B cell (primary cell): Measurements from ENCODE around the gene GDAP1L1. TPM values are rescaled to one million over a fixed set of nuclear protein-coding genes. Genes with fewer than 3 reads are reported as not detected.

Source experiments
- ATAC-seq: fragments of 200-7000 bp; cut with Tn5 transposase; one replicate; pipeline ENCODE4 v1.10.0; 2021; ENCODE audit warnings: low read depth, mild to moderate bottlenecking, moderate number of reproducible peaks, moderate library complexity
- CTCF ChIA-PET: fragments of 350-600 bp; sonication (Branson Sonifier 250); formaldehyde crosslinking; loops from one replicate; lab custom pipeline; 2021; ENCODE audit warnings: antibody characterized with exemption, inconsistent platforms; lab: Charles Lee
- POLR2A ChIA-PET: fragments of 350-600 bp; sonication (Branson Sonifier 250); formaldehyde crosslinking; loops from one replicate; lab custom pipeline; 2021; ENCODE audit warnings: antibody characterized with exemption; lab: Charles Lee
- DNase-seq: peaks from one replicate; pipeline ENCODE4 v3.0.0; 2013
- H2AFZ ChIP-seq: 2 replicates; pipeline ENCODE4 v1.6.1; 2012; ENCODE audit warnings: mild to moderate bottlenecking, low read depth, low read length; ENCODE audit not compliant: insufficient read depth, poor library complexity, severe bottlenecking
- H3K27ac ChIP-seq, 2 donors: 1 replicate in 1 of 2; 2 replicates in 1 of 2; pipeline ENCODE4 v1.5.1; 2012 to 2013; ENCODE audit warnings: low read length in 2 of 2, mild to moderate bottlenecking in 2 of 2, moderate library complexity in 1 of 2
- H3K27me3 ChIP-seq, 4 experiments: fragments of 200-600 bp in 1 of 4; sonication (generic) in 1 of 4; replicated peaks in 1 of 4; 1 replicate in 2 of 4; 2 replicates in 2 of 4; pipeline versions ENCODE4 v1.6.1 to v1.7.0; 2013 to 2016; ENCODE audit warnings: low read length in 3 of 4, mild to moderate bottlenecking in 2 of 4, mixed read lengths in 1 of 4, moderate library complexity in 1 of 4; ENCODE audit not compliant: insufficient read depth in 4 of 4, control insufficient read depth in 3 of 4; ENCODE audit errors: control extremely low read depth in 1 of 4
- H3K36me3 ChIP-seq, 2 experiments: replicated peaks in 1 of 2; 1 replicate in 1 of 2; 2 replicates in 1 of 2; pipeline versions ENCODE4 v1.6.1 to v1.7.1; 2013; ENCODE audit warnings: low read length in 1 of 2; ENCODE audit not compliant: insufficient read depth in 2 of 2, control insufficient read depth in 1 of 2; ENCODE audit errors: control extremely low read depth in 1 of 2, extremely low read depth in 1 of 2
- H3K4me1 ChIP-seq, 2 donors: fragments of 200-600 bp in 1 of 2; sonication (generic) in 1 of 2; 1 replicate in 1 of 2; 2 replicates in 1 of 2; pipeline versions ENCODE4 v1.5.1 to v1.6.1; 2013 to 2017; ENCODE audit warnings: low read length in 2 of 2; ENCODE audit not compliant: control insufficient read depth in 2 of 2, insufficient read depth in 2 of 2
- H3K4me2 ChIP-seq: replicated peaks from 2 replicates; pipeline ENCODE3; 2012; ENCODE audit warnings: mild to moderate bottlenecking, low read depth, low read length; ENCODE audit not compliant: poor library complexity, severe bottlenecking
- H3K4me3 ChIP-seq, 5 experiments: fragments of 200-600 bp in 1 of 5; sonication (generic) in 1 of 5; 1 replicate in 3 of 5; 2 replicates in 2 of 5; pipeline versions ENCODE4 v1.5.1 to v1.7.0; 2011 to 2016; ENCODE audit warnings: low read length in 4 of 5, mild to moderate bottlenecking in 4 of 5, low read depth in 2 of 5, control low read depth in 1 of 5, moderate library complexity in 1 of 5; ENCODE audit not compliant: insufficient read depth in 1 of 5; ENCODE audit errors: control extremely low read depth in 1 of 5, extremely low read depth in 1 of 5
- H3K79me2 ChIP-seq: fragments of 200-600 bp; sonication (generic); one replicate; pipeline ENCODE4 v1.6.0; 2016; ENCODE audit warnings: low read length; ENCODE audit not compliant: control insufficient read depth, insufficient read depth
- H3K9ac ChIP-seq: fragments of 200-600 bp; sonication (generic); 2 replicates; pipeline ENCODE4 v1.6.1; 2017; ENCODE audit warnings: mild to moderate bottlenecking, low read length, moderate library complexity
- H3K9me3 ChIP-seq, 3 donors: one replicate each; pipeline versions ENCODE4 v1.6.1 to v1.7.1; 2013; ENCODE audit warnings: low read length in 2 of 3; ENCODE audit not compliant: control insufficient read depth in 2 of 3, insufficient read depth in 1 of 3; ENCODE audit errors: control extremely low read depth in 1 of 3
- H4K20me1 ChIP-seq: 2 replicates; pipeline ENCODE4 v1.6.0; 2012; ENCODE audit warnings: mild to moderate bottlenecking, low read length; ENCODE audit not compliant: insufficient read depth, control insufficient read depth, poor library complexity, severe bottlenecking
- H3K27ac Mint-ChIP-seq: one replicate; pipeline ENCODE4 v1.8.0; 2021; ENCODE audit warnings: mixed read lengths
- H3K27me3 Mint-ChIP-seq: one replicate; pipeline ENCODE4 v1.8.0; 2021; ENCODE audit warnings: mixed read lengths
- H3K4me1 Mint-ChIP-seq: one replicate; pipeline ENCODE4 v1.8.0; 2021; ENCODE audit warnings: mixed read lengths
- H3K4me3 Mint-ChIP-seq: one replicate; pipeline ENCODE4 v1.8.0; 2021; ENCODE audit warnings: mixed read lengths
- H3K9me3 Mint-ChIP-seq: one replicate; pipeline ENCODE4 v1.8.0; 2022; ENCODE audit warnings: mixed read lengths; ENCODE audit not compliant: insufficient read depth
- CTCF ChIP-seq: fragments of 200-600 bp; IDR thresholded peaks from one replicate; pipeline ENCODE4 v1.8.0; 2022; ENCODE audit warnings: antibody characterized with exemption, mild to moderate bottlenecking
- EZH2 ChIP-seq: IDR thresholded peaks from 2 replicates; pipeline ENCODE4 v1.6.1; 2012; ENCODE audit warnings: borderline replicate concordance, low read depth, mild to moderate bottlenecking, moderate library complexity, low read length; ENCODE audit not compliant: insufficient read depth, poor library complexity, severe bottlenecking
- WGBS: methylation state at CpG from one replicate; pipeline ENCODE4 v1.1.5; 2013; ENCODE audit warnings: missing lambda C conversion rate; ENCODE audit not compliant: insufficient coverage; 5-methylcytosine and 5-hydroxymethylcytosine counted together
- intact Hi-C: fragments of 100-400 bp; cut with micrococcal nuclease; formaldehyde crosslinking; loops from one replicate; pipeline ENCODE4 v1.10.0; 2022
- polyA plus RNA-seq: library from polyadenylated mRNA; depleted of rRNA; stranded (reverse); fragments of >200 nt; gene quantifications from 2 replicates; pipeline ENCODE4 v1.2.3, GENCODE V29; 2012
- total RNA-seq, 2 donors: library from RNA; stranded (reverse); fragments of 120-200 nt in 1 of 2; gene quantifications; 1 replicate in 1 of 2; 2 replicates in 1 of 2; pipeline versions ENCODE4 v1.2.3 to v1.2.4, GENCODE V29; 2013 to 2022

The GDAP1L1 gene
- total and polyA plus RNA-seq, 2 donors (not counting 1 experiment from before 2014, with no cell fraction given): not detected

DNA sequence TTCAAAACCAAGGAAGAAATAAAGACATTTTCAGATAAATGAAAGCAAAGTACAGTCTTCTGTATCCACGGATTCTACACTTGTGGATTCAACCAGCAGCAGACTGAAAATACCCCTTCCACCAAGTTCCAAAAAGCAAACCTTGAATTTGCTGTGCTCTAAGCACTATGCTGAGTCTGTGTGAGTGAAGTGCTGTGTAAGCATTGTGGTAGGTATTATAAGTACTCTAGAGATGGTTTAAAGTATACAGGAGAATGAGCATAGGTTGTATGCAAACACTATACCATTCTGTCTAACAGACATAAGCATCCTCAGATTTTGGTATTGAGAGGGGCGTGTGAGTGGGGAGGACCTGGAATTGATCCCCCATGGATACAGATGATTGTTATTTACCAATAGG, 46.1 kb upstream of the GDAP1L1 start:
- H3K9me3 ChIP-seq: no peaks in the 10 kb centered on the region
- ATAC-seq: no peak
- no peak for DNase-seq
- H4K20me1 ChIP-seq: peaks cover 91% of the 10 kb centered on the region
- H3K4me3 Mint-ChIP-seq: no peak overlapping the region
- H3K36me3 ChIP-seq: peaks cover 11 to 89% of the 10 kb centered on the region in 2 experiments
- no peak overlapping the region for H3K4me3 ChIP-seq
- H3K4me2 ChIP-seq: no peak overlapping the region
- H3K27ac Mint-ChIP-seq: no peak overlapping the region
- H3K4me1 ChIP-seq: no peaks in the 10 kb centered on the region
- H3K4me1 Mint-ChIP-seq: peaks cover 21% of the 10 kb centered on the region
- intact Hi-C loops: no loop called here
- no peak for TF ChIP-seq EZH2
- no peak for TF ChIP-seq CTCF
- H3K9me3 Mint-ChIP-seq: no peaks in the 10 kb centered on the region
- H3K27ac ChIP-seq: no peak overlapping the region
- no peak overlapping the region for H2AFZ ChIP-seq
- POLR2A ChIA-PET: no interaction called here
- H3K9ac ChIP-seq: no peak overlapping the region
- no CpG with 5 or more reads among the region's 2 CpGs for WGBS
- CTCF ChIA-PET: no interaction called here
- H3K27me3 ChIP-seq: no peaks in the 10 kb centered on the region
- peaks cover 67% of the 10 kb centered on the region for H3K79me2 ChIP-seq
- H3K27me3 Mint-ChIP-seq: no peaks in the 10 kb centered on the region

DNA sequence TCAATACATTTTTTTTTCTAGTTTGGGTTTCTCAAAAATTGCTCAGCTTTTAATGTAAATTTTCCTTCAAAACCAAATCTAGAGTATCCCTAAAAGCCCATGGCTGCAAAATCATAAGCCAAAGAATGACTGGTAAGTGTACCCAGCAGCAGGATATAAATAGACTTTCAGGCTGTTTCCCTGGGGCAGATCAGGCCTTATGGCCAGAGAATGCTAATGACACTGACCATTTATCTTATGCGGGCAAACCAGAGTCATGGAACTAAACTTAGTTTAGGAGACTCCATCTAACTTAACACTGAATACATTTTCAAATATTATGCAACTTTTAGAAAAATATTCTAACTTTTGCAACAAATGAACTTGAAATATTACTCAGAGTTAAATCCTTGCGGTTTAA, 43.9 kb upstream of the GDAP1L1 start:
- Histone ChIP-seq H3K4me3 (no peak overlapping the region), H4K20me1 (peaks cover 85% of the 10 kb centered on the region), H3K27me3 (no peaks in the 10 kb centered on the region), H3K4me1 (peaks cover 7 to 11% of the 10 kb centered on the region in 2 donors), H3K4me2 (no peak overlapping the region), H3K36me3 (peaks cover 9 to 73% of the 10 kb centered on the region in 2 experiments), H2AFZ (no peak overlapping the region), H3K9me3 (no peaks in the 10 kb centered on the region), H3K27ac (no peak overlapping the region), H3K9ac (no peak overlapping the region), H3K79me2 (peaks cover 88% of the 10 kb centered on the region)
- DNase-seq (no peak), ATAC-seq (no peak)
- ChIA-PET POLR2A (no interaction called here), CTCF (interaction anchor here (1.5 kb wide), 1 partner anchor 14 kb away, joined by 4 read pairs; no protein-coding TSS in a partner anchor)
- Mint-ChIP-seq H3K4me3 (no peak overlapping the region), H3K27me3 (no peaks in the 10 kb centered on the region), H3K27ac (no peak overlapping the region), H3K9me3 (no peaks in the 10 kb centered on the region), H3K4me1 (peaks cover 41% of the 10 kb centered on the region)
- no peak for TF ChIP-seq EZH2
- TF ChIP-seq CTCF: no peak
- 100% methylated on average over 1 of the region's 2 CpGs for WGBS
- intact Hi-C loops: no loop called here
